NCI-H82 (cell line): Measurements from ENCODE around the gene TOLLIP.
A peak's percentile ranks its signal among the peaks of the same experiment; 100 is the strongest.
"Not testable (repeated sequence)": the region's sequence is repeated elsewhere in the genome, so short reads cannot be mapped to it uniquely, and the experiment has no call there.

ENCODE experiments used
- DNase-seq: peaks from one replicate; lab custom pipeline; 2025; lab: John Stamatoyannopoulos, UW

Gene TOLLIP

DNA sequence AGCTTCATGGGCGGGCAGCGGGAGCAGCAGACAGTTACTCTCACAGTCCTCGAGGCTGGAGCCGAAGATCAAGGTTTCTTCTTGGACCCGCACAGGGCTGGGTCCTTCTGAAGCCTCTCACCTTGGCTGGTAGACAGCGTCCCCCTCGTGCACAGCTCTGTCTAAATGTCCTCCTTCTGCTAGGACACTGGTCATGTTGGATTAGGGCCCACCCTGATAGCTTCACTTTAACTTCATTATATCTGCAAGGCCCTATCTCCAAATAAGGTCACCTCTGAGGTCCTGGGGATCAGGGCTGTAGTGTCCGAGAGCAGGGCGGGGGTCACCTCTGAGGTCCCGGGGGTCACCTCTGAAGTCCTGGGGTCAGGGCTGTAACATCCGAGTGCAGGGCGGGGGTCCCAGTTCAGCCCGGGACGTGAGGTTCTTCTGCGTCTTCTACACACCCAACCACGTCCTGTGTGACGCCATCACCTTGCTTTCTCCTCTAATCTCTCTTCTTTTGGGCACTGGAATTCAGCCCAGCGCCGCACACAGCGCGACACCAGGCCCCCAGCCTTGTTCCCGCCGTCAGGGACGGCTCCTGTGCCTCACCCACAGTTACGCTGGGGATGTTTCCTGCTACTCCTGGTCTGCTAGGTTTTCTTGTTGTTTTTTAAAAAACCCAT lies 34.1 kb upstream of the TOLLIP start:
- no peak for DNase-seq

DNA sequence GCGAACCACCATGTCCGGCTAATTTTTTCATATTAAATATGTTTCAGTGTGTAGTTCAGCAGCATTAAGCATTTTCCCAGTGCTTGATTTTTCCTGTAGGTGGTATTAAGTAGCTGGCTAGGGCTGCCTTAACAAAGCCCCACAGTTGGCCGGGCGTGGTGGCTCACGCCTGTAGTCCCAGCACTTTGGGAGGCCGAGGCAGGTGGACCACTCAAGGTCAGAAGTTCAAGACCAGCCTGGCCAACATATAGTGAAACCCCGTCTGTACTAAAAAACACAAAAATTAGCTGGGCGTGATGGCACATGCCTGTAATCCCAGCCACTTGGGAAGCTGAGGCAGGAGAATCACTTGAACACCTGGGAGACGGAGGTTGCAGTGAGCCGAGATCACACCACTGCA lies 33.5 kb upstream of the TOLLIP start:
- no peak for DNase-seq

DNA sequence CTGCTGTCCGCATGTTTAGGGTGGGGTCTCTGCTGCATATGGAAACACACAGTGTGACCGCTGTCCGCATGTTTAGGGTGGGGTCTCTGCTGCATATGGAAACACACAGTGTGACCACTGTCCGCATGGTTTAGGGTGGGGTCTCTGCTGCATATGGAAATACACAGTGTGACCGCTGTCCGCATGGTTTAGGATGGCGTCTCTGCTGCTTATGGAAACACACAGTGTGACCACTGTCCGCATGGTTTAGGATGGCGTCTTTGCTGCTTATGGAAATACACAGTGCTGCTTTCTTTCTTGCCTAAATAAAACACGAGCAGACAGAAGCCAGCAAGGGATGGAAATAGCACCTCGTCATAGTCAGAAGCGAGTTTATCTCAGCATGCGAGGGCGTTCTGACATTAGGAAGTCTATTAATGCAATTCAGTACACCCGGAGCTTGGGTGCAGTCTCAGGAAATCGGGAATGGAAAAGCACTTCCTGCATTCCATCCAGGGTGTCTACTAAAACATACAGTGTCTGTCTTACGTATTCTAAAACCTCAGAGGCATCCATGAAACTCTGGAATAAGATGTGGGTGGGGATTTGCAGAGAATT lies 32.6 kb upstream of the TOLLIP start:
- peak; percentile 22 for DNase-seq

DNA sequence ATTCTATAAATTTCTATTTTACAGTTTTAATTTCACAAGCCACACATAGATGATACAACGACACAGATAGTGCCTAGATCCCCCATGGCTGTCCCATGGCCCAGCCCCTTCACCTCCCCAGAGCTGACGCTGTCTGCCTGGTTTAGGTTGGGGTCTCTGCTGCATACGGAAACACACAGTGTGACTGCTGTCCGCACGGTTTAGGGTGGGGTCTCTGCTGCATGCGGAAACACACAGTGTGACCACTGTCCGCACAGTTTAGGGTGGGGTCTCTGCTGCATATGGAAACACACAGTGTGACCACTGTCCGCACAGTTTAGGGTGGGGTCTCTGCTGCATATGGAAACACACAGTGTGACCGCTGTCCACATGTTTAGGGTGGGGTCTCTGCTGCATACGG lies 31.8 kb upstream of the TOLLIP start:
- DNase-seq, result not testable (repeated sequence)

DNA sequence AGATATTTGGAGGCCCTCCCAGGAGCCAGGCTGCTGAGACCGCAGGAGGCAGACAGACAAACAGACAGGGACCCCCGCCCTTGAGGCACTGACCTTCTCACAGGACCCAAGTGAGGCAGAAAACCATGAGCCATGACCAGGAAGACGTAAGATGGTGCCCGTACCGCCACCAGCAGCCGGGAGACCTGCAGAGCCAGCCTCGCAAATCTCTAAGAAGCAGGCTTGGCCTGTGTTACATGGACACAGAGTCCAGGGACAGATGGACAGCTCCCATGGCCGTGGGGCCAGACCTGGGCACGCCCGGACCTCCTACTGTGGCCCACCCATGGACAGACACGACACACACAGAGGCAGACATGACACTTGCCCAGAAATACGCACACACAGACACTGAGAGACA lies 30.7 kb upstream of the TOLLIP start:
- no peak for DNase-seq

DNA sequence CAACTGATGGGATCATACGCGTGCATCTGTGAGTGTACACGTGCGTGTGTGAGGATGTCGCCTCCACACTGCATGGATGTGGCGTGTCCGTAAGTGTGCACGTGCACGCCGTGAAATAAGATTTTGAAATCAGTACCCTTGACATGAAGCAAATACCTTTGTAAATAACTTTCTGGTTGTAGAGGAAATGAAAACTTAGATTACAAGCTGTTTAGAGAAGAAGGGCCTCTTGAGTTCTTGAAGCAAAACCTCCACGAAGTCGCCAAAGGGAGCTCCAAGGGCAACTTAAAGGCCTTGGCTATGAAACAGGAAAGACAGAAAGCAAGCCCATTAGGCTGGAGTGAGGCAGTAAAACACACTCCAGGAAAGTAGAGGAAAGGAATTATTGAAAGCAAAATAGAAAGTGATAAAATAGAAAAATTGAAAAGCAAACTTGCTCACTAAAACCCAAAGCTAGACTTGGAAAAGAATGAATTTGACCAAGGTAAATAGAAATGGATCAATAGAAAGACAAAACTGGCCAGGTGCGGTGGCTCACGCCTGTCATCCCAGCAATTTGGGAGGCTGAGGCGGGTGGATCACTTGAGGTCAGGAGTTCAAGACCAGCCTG lies 29.7 kb upstream of the TOLLIP start:
- DNase-seq, result no peak

DNA sequence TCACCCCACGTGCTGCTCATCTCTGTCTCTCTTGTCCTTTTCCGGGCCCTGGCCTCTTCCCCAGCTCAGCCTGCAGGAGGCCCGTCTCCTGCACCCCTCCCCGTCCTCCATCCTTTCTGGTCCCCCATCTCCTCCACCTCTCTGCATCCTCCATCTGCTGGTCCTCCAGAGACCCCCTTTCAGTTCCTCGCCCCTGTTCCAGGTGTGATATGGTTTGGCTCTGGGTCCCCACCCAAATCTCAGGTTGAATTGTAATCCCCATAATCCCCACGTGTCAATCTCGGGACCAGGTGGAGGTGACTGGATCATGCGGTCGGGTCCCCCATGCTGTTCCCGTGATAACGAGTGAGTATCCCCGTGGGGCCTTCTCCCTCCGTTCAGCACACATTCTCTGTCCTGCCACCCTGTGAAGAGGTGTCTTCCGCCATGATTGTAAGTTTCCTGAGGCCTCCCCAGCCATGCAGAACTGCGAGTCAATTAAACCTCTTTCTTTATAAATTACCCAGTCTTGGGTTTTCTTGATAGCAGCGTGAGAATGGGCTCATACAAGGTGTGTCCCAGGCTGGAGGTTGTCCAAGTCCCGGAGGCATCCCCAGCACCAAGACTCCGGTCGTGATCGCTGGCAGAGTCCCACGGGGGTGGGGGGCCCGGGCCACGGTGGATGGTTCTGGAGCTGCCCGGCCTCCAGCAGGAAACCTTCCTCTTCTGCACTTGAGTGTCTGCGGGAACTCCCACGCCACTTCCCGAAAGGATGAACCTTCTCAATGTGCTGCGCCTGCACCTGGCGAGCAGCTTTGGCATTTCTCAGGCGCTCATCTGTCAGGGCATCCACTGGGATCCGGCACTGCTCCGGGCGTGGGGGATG lies 29.0 kb upstream of the TOLLIP start:
- DNase-seq, result no peak

DNA sequence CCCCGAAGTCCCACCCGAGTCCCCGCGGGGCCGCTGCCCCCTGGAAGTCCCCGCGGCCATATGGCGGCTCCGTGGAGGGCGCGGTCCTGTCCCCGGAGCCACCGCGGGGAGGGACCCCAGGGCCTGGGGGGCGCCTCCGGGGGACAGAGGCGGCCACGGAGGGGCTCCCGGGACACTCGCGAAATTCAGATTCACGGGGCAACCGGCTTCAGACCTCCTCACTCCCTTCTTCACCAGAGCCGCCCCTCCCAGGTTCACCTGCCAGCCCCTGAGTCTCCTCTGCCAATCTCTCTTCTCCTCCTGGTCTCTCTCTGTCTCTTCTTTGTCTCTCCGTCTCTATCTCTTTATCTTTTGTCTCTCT lies 28.2 kb upstream of the TOLLIP start:
- no peak for DNase-seq

DNA sequence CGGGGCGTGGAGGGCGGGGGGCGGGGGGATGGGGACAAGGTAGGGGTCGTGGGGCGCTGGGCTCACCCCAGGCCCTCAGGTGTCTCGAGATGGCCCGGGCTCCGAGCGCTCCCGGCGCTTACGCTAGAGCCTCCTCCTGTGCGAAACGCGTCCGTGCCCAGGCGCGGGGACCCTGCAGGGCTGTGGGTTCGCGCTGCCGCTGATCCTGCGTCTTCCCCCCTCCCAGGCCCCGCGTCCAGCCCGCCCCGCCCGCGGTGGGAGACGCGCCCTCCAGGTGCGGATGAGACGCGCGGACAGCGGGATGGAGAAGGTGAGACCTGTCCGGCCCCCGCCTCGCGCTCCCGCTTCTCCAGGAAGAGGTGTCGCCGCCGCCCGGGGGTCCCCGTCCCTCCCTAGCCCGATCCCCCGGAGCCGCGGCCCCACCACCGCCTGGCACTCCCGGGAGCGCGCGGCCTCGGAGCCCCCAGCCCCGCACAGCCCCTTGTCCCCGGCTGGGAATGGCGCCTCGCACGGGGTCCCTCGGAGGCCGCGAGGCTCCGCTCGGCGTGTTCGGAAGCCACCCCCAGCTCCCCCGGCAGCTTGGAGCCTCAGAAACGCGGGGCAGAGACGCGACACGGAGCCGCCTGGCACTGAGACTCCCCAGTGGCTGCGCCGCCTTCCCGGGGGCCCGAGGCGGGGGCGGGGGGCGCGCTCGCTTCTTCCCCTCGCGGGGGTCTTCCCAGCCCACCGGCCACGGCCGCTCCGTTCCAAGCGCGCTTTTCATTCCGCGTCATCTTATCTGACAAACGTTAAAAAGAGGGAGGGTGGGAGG lies 27.6 kb upstream of the TOLLIP start:
- DNase-seq, result peak; percentile 55

DNA sequence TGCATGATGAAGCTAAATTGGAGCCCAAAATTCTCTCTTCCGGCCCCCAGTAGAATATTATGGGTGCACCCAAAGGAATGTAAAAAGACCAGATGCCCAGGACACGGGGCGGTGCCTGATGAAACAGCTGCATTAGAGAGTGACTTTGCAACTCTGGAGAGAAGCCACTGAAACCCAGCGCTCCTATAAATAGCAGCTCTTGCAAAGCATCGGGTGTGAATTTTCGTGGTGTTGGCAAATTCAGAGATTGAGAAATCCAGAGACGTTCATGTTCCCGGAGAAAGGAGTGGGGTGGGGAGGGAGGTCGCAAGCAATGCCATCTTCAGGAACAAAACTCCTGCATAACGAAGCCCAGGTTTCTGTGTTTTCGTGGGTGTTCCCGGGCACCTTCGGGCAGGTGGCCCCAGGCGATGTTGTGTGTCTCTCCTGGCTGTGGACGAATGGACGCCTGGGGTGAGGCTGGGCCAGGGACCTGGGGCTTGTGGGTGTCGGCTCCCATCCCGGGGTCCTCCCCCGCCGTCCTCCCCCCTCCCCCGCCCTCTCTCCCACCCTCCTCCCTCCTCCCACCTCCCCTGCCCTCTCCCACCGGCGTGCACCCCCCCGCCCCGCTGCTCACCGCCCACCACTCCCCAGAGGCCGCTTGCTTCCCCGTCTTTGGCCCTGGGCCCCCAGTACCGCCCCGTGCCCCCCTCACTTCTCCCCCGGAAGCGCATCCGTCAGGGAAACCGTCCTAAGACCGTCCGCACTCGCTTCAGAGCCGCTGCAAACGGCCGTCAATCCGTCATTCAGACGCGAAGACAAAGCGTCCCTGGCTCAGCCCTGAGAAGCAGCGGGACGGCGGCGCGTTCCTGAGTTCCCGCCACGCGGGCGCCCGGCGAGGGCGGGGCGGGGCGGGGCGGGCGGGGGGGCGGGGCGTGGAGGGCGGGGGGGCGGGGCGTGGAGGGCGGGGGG lies 26.7 kb upstream of the TOLLIP start:
- peak; percentile 75 for DNase-seq

DNA sequence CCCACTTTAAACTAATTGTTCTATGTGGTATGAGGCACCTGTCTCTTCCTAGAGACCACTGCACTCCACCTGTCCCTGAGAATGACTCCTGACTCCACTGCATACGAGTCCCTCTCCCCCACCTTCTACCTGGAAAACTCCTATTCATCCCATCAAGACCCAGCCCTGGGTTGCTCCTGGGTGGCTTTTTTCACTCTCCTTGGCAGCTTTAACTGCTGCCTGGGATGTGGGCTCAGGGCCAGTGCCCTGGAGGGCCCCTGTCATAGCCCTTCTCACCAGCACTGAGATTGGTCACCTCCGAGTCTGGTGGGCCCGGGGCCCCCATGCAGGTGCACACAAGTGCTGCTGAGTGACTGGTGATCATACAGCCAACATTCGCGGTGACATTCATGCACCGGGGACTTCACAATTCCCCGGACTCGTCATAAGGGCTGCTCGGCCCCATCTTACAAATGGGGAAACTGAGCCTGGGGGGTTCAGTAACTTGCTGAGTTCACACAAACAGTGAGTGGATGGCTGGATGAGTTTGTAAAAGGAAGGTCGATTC lies 25.9 kb upstream of the TOLLIP start:
- DNase-seq, result no peak

DNA sequence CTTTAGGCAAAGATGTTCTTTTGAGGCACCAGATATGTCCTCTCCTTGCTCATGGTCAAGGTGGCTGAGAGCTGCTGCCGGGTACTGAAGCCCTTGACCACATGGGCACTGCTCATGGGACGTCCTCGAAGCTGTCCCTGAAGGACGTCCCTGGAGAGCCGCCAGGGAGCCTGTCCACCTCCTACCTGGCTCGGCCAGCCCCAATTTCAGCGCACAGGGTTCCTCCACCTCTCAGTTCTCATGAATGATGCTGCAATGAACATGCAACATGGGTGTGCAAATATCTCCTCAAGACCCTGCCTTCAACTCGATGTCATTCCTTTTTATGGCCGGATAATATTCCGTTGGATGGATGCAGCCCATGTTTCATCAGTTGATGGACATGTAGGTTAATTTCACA lies 24.4 kb upstream of the TOLLIP start:
- no peak for DNase-seq

DNA sequence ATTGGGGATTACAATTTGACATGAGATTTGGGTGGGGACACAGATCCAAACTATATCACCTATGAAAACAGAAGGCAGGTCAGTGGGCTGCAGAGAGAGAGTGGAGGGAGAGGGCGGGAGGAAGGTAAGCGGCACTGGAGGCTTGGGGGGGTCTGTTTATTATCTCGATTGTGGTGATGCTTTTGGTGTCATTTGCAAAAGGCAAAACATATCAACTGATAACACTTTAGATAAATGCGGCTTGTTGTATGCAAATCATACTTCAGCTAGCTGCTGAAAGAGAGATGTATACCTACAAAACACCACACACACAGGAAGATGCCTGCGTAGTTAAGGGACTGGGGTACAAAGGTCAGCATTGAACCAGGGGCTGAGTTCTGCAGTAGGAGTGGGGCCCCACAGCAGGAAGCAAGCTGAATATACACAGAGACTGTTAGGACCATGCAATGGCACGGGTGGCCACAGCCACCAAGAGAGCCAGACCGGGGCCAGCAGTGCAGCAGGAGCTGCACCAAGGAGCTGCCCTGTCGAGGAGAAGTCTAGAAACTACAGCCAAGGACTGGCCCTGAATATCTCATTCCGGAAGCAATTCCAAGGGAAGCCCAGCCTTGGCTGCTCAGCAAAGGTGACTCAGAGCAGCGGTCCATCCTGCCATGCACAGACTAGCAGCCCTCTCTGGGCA lies 23.8 kb upstream of the TOLLIP start:
- DNase-seq, result no peak

DNA sequence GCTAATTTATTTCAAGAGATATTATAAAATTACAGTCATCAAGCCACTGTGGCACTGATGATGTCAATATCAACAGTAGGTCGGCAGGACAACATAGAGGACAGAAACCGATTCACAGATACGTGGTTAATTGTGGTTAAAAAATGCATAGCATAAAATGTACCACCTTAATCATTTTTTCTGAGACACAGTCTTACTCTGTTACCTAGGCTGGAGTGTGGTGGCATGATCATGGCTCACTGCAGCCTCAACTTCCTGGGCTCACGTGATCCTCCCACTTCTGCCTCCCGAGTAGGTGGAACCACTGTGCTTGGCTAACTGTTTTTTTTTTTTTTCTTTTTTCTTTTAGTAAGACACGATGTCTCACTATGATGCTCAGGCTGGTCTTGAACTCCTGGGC lies 21.0 kb upstream of the TOLLIP start:
- DNase-seq, result no peak

DNA sequence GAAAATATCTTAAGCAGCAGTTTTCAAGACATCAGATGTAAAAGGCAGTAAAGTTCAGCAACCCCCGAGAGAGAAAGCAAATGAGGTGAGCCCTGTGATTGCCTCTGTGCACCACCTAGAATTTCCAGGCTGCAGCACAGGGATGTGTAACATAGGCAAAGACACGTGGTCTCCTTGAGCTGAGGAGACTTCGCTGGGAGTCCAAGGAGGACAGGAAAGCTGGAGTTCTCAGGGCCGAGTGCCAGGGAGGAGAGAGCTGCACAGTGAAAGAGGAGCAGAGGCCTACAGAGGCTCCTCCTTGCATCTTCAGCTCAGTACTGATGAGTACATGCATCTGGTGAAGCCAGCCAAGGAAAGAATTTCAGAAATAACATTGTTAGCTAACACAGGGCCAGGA lies 17.6 kb upstream of the TOLLIP start:
- no peak for DNase-seq

DNA sequence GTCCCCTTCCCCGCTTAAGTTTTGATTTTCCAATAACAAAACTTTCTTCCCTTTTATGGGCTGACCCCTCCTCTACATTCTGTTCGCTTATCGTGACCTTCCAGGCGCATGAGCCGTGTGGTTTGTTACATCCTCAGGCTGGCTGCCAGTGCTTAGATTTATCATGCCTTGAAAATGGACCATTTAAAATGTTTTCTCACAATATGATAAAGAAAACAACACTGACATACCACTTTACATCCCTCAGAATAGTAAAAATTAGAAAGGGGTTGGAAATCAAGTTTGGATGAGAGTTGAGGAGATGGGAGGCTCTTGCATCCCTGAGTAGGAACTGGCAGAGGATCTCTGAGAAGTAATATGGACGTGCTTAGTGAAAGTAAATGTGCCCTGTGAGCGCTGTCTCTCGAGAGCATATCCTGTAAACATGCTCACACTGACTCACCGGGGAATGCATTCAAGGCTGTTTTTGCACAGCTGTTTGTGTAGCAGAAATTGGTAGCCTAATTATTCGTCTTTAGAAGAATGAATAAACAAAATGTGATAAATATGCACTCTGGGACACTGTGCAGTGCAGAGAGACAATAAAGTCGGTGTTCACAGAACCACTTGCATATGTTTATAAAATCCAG lies 17.1 kb upstream of the TOLLIP start:
- no peak for DNase-seq

DNA sequence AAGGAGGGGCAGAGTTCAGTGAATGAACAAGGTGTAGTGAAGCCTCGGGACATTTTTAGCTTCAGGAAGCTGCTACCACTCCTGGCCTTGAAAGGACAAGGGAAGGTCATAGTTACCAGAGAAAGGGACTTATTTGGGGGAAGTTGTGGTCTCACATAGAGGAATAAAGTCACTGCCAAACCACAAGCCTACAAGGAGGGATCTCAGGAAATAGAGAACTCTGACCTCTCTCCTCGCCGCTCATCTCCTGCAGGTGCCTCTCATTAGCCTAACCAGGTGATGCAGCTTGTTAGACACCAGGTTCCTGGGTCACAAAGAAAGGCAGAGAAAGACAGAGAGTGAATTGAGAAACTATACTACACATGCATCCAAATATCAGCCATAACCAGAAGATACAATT lies 14.3 kb upstream of the TOLLIP start:
- no peak for DNase-seq

DNA sequence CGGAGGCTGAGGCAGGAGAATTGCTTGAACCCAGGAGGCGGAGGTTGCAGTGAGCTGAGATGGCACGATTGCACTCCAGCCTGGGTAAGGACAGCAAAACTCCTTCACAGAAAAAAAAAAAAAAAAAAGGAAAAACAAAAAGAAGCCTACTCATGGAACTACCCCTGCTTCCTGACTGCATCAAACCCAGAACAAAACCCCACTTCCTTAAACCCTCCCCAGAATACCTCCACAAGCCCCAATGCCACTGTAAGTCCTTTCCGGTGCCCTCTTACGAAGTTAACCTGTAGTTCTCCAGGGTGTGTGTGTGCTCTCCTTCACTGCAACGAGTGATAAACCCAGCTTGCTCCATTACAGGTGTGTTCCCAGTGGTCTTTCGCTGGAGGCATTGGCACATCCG lies 8.6 kb upstream of the TOLLIP start:
- no peak for DNase-seq

DNA sequence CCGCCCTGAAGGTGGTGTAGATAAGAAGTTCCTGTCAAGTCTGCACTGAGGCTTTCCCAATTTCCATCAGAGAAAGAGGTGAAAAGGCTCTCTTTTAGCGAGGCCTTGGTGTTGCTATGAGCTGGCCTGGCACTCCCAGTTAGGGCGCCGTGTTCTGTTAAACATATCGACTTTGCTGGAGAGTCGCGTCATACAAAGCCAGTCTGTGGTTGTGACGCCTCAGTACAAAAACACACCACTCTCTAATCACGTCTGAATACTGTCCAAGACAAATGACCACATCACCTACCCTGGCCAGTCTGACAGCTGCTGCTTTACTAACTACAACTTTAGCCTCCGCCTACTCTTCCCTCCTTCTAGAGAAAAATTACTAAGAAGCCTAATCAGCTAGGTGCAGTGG lies 8.0 kb upstream of the TOLLIP start:
- DNase-seq, result no peak
